Measurements from ENCODE around the gene NPAS2.

Gene NPAS2

GRCh38 chr2:100820523-100821254, 750 bp downstream of the NPAS2 start:
- Histone ChIP-seq H3K9ac (ENCODE audit: low read length) (no peak overlapping the region), H2AFZ (ENCODE audit: low read depth, low read length) (no peak overlapping the region), H3K4me1 (ENCODE audit: low read length) (no peaks in the 10 kb centered on the region), H3K27me3 (ENCODE audit: low read depth, low read length) (no peaks in the 10 kb centered on the region), H3K36me3 (replicated peaks; ENCODE audit: low read depth, low read length) (no peaks in the 10 kb centered on the region), H3K27ac (ENCODE audit: low read length) (no peak overlapping the region), H3K9me3 (ENCODE audit: insufficient read depth, low read length) (no peaks in the 10 kb centered on the region), H3K4me2 (ENCODE audit: low read length) (no peak overlapping the region), H3K79me2 (ENCODE audit: low read length) (no peaks in the 10 kb centered on the region), H3K4me3 (ENCODE audit: low read length) (no peak overlapping the region), H4K20me1 (ENCODE audit: insufficient read depth, low read length) (no peaks in the 10 kb centered on the region)
- no peak for TF ChIP-seq CTCF (IDR thresholded peaks at IDR 0.05; ENCODE audit: low read depth, low read length)
- no peak for TF ChIP-seq EZH2phosphoT487 (IDR thresholded peaks at IDR 0.05; ENCODE audit: low read depth)

GRCh38 chr2:100821255-100821910, 1.4 kb downstream of the NPAS2 start:
- no peak overlapping the region for H2AFZ ChIP-seq (ENCODE audit: low read depth, low read length)
- H4K20me1 ChIP-seq (ENCODE audit: insufficient read depth, low read length): no peaks in the 10 kb centered on the region
- H3K27ac ChIP-seq (ENCODE audit: low read length): no peak overlapping the region
- H3K36me3 ChIP-seq (replicated peaks; ENCODE audit: low read depth, low read length): no peaks in the 10 kb centered on the region
- H3K9ac ChIP-seq (ENCODE audit: low read length): no peak overlapping the region
- no peaks in the 10 kb centered on the region for H3K27me3 ChIP-seq (ENCODE audit: low read depth, low read length)
- H3K9me3 ChIP-seq (ENCODE audit: insufficient read depth, low read length): no peaks in the 10 kb centered on the region
- no peak overlapping the region for H3K4me3 ChIP-seq (ENCODE audit: low read length)
- no peaks in the 10 kb centered on the region for H3K4me1 ChIP-seq (ENCODE audit: low read length)
- TF ChIP-seq CTCF (IDR thresholded peaks at IDR 0.05; ENCODE audit: low read depth, low read length) (no peak), EZH2phosphoT487 (IDR thresholded peaks at IDR 0.05; ENCODE audit: low read depth) (no peak)
- H3K4me2 ChIP-seq (ENCODE audit: low read length): no peak overlapping the region
- H3K79me2 ChIP-seq (ENCODE audit: low read length): no peaks in the 10 kb centered on the region

GRCh38 chr2:100821911-100822265, 1.9 kb downstream of the NPAS2 start:
- H2AFZ ChIP-seq (ENCODE audit: low read depth, low read length): no peak overlapping the region
- H3K4me3 ChIP-seq (ENCODE audit: low read length): no peak overlapping the region
- TF ChIP-seq CTCF (IDR thresholded peaks at IDR 0.05; ENCODE audit: low read depth, low read length) (no peak), EZH2phosphoT487 (IDR thresholded peaks at IDR 0.05; ENCODE audit: low read depth) (no peak)
- no peaks in the 10 kb centered on the region for H3K79me2 ChIP-seq (ENCODE audit: low read length)
- no peaks in the 10 kb centered on the region for H3K4me1 ChIP-seq (ENCODE audit: low read length)
- H3K36me3 ChIP-seq (replicated peaks; ENCODE audit: low read depth, low read length): no peaks in the 10 kb centered on the region
- no peaks in the 10 kb centered on the region for H3K27me3 ChIP-seq (ENCODE audit: low read depth, low read length)
- H4K20me1 ChIP-seq (ENCODE audit: insufficient read depth, low read length): no peaks in the 10 kb centered on the region
- no peaks in the 10 kb centered on the region for H3K9me3 ChIP-seq (ENCODE audit: insufficient read depth, low read length)
- H3K9ac ChIP-seq (ENCODE audit: low read length): no peak overlapping the region
- H3K4me2 ChIP-seq (ENCODE audit: low read length): no peak overlapping the region
- H3K27ac ChIP-seq (ENCODE audit: low read length): no peak overlapping the region

GRCh38 chr2:100822587-100823248, 2.8 kb downstream of the NPAS2 start:
- no peaks in the 10 kb centered on the region for H3K4me1 ChIP-seq (ENCODE audit: low read length)
- H3K36me3 ChIP-seq (replicated peaks; ENCODE audit: low read depth, low read length): no peaks in the 10 kb centered on the region
- no peak overlapping the region for H3K27ac ChIP-seq (ENCODE audit: low read length)
- no peak overlapping the region for H3K9ac ChIP-seq (ENCODE audit: low read length)
- no peaks in the 10 kb centered on the region for H3K9me3 ChIP-seq (ENCODE audit: insufficient read depth, low read length)
- no peak overlapping the region for H2AFZ ChIP-seq (ENCODE audit: low read depth, low read length)
- no peaks in the 10 kb centered on the region for H4K20me1 ChIP-seq (ENCODE audit: insufficient read depth, low read length)
- no peak for TF ChIP-seq CTCF (IDR thresholded peaks at IDR 0.05; ENCODE audit: low read depth, low read length)
- TF ChIP-seq EZH2phosphoT487 (IDR thresholded peaks at IDR 0.05; ENCODE audit: low read depth): no peak
- no peaks in the 10 kb centered on the region for H3K27me3 ChIP-seq (ENCODE audit: low read depth, low read length)
- H3K4me3 ChIP-seq (ENCODE audit: low read length): no peak overlapping the region
- H3K4me2 ChIP-seq (ENCODE audit: low read length): no peak overlapping the region
- H3K79me2 ChIP-seq (ENCODE audit: low read length): no peaks in the 10 kb centered on the region
